Gastrocnemius medialis (tissue), 4 donors: ENCODE results near the gene SCGB2A2.

Source experiments
- POLR2A ChIP-seq, 2 donors: fragments of 450-650 bp; IDR thresholded peaks; one replicate each; pipeline ENCODE4 v1.6.1; 2017; ENCODE audit warnings: antibody characterized with exemption in 2 of 2, mild to moderate bottlenecking in 2 of 2, moderate library complexity in 2 of 2
- TF ChIP-seq, protein P1 (sequence below), 5 experiments: fragments of 450-650 bp in 3 of 5; fragments of 200-600 bp in 2 of 5; sonication (generic) in 2 of 5; IDR thresholded peaks in 4 of 5; conservative IDR thresholded peaks in 1 of 5; 1 replicate in 4 of 5; 2 replicates in 1 of 5; pipeline ENCODE4 v1.5.1; 2016 to 2019; ENCODE audit warnings: antibody characterized with exemption in 5 of 5, mild to moderate bottlenecking in 3 of 5, moderate library complexity in 3 of 5

DNA sequence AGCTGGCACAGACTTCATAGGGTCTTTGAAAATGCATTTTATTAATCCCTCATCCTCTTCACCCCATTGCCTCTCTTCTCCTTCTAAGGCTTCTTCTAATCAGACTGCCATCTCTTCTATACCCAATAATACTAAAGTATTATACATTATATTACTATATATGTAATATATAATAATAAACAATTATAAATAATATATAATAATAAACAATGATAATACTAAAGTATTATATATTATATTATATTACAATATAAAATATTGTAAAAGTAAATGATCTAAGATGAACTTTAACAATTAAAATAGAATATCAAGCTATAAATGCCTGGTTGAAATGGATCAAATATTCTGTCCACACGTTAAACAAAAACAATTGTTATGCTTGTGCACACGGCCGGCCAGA is 48.5 kb upstream of the SCGB2A2 start:
- TF ChIP-seq, protein P1, sequence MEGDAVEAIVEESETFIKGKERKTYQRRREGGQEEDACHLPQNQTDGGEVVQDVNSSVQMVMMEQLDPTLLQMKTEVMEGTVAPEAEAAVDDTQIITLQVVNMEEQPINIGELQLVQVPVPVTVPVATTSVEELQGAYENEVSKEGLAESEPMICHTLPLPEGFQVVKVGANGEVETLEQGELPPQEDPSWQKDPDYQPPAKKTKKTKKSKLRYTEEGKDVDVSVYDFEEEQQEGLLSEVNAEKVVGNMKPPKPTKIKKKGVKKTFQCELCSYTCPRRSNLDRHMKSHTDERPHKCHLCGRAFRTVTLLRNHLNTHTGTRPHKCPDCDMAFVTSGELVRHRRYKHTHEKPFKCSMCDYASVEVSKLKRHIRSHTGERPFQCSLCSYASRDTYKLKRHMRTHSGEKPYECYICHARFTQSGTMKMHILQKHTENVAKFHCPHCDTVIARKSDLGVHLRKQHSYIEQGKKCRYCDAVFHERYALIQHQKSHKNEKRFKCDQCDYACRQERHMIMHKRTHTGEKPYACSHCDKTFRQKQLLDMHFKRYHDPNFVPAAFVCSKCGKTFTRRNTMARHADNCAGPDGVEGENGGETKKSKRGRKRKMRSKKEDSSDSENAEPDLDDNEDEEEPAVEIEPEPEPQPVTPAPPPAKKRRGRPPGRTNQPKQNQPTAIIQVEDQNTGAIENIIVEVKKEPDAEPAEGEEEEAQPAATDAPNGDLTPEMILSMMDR (IDR thresholded peaks at IDR 0.05 in 4 of 5, conservative IDR thresholded peaks at IDR 0.05 in 1 of 5), result no peak
- no peak for TF ChIP-seq POLR2A (IDR thresholded peaks at IDR 0.05)
